ENCODE measurements around the gene IQCH. TPM values are rescaled to one million over a fixed set of nuclear protein-coding genes. Genes with fewer than 3 reads are reported as not detected.
"Not testable (repeated sequence)": the region's sequence is repeated elsewhere in the genome, so short reads cannot be mapped to it uniquely, and the experiment has no call there.

Gene IQCH
- total RNA-seq, 2 donors from 2014 or later = 1.6 to 6.7 TPM

GRCh38 chr15:67420137-67420536 is 165.6 kb downstream of the IQCH start:
- H3K36me3 ChIP-seq (replicated peaks in 1 of 2; ENCODE audit: insufficient read depth in 1 of 2, low read depth in 2 of 2) = no peaks in the 10 kb centered on the region
- no peak overlapping the region for H3K27ac ChIP-seq
- intact Hi-C loops (cut with DNase I) = no loop called here
- no peak for ATAC-seq
- H3K9me3 ChIP-seq = no peaks in the 10 kb centered on the region
- no peaks in the 10 kb centered on the region for H3K27me3 ChIP-seq
- no peaks in the 10 kb centered on the region for H3K4me1 ChIP-seq
- 49 to 60% methylated on average over 2 of the region's 2 CpGs for WGBS, 2 donors
- no peak for DNase-seq
- no peak overlapping the region for H3K4me3 ChIP-seq
- no peak for TF ChIP-seq CTCF (IDR thresholded peaks at IDR 0.05)
- TF ChIP-seq POLR2A (IDR thresholded peaks at IDR 0.05) = no peak

DNA sequence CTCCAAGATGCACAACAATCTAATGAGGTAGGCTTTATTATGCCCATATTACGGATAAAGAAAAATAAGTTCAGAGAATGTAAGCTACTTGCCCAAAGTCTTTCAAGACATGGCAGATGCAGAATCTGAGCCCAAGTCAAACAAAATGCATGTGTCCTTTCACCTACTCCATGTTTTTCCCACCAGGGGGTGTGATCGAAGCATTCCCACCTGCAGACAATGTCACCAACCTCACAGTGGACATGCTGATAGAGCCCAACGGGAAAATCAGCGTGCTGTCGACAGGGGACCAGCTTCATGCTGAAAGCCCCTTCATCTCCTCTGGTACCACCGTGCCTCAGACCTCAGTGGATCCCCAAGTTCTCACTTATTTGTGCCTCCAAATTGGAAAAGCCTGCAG is 166.5 kb downstream of the IQCH start:
- no peaks in the 10 kb centered on the region for H3K4me1 ChIP-seq
- WGBS, 2 donors = 90 to 91% methylated on average over 6 of the region's 6 CpGs
- no peaks in the 10 kb centered on the region for H3K27me3 ChIP-seq
- TF ChIP-seq POLR2A (IDR thresholded peaks at IDR 0.05) = no peak
- no peak for TF ChIP-seq CTCF (IDR thresholded peaks at IDR 0.05)
- no peaks in the 10 kb centered on the region for H3K36me3 ChIP-seq (replicated peaks in 1 of 2; ENCODE audit: insufficient read depth in 1 of 2, low read depth in 2 of 2)
- H3K9me3 ChIP-seq = no peaks in the 10 kb centered on the region
- ATAC-seq = no peak
- intact Hi-C loops (cut with DNase I) = no loop called here
- no peak overlapping the region for H3K4me3 ChIP-seq
- no peak overlapping the region for H3K27ac ChIP-seq
- no peak for DNase-seq

DNA sequence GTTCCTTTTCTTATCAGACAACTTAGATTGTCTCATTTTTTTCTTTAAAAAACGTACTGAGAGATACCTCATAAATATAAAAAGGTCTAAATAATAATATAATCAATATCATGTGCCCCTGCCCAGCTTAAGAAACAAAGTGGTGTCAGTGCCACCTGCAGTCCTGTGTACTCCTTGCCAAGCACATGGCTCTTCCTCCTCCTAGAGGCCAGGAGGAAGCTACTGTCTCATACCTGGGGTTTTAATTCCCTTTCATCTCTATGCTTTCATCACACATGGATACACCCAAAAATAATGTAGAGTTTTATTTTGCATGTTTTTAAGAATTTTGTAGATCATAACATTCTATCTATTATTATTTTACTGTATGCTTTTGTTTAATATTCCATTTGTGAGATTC is 167.7 kb downstream of the IQCH start:
- no peaks in the 10 kb centered on the region for H3K36me3 ChIP-seq (replicated peaks in 1 of 2; ENCODE audit: insufficient read depth in 1 of 2, low read depth in 2 of 2)
- no peaks in the 10 kb centered on the region for H3K9me3 ChIP-seq
- DNase-seq = no peak
- H3K4me1 ChIP-seq = no peaks in the 10 kb centered on the region
- intact Hi-C loops (cut with DNase I) = no loop called here
- no peak for ATAC-seq
- H3K27ac ChIP-seq = no peak overlapping the region
- no peak overlapping the region for H3K4me3 ChIP-seq
- WGBS, 2 donors = 38 to 44% methylated on average over 1 of the region's 1 CpG
- TF ChIP-seq POLR2A (IDR thresholded peaks at IDR 0.05) (no peak), CTCF (IDR thresholded peaks at IDR 0.05) (peak in 1 of 7 experiments; percentile 19)
- H3K27me3 ChIP-seq = no peaks in the 10 kb centered on the region

DNA sequence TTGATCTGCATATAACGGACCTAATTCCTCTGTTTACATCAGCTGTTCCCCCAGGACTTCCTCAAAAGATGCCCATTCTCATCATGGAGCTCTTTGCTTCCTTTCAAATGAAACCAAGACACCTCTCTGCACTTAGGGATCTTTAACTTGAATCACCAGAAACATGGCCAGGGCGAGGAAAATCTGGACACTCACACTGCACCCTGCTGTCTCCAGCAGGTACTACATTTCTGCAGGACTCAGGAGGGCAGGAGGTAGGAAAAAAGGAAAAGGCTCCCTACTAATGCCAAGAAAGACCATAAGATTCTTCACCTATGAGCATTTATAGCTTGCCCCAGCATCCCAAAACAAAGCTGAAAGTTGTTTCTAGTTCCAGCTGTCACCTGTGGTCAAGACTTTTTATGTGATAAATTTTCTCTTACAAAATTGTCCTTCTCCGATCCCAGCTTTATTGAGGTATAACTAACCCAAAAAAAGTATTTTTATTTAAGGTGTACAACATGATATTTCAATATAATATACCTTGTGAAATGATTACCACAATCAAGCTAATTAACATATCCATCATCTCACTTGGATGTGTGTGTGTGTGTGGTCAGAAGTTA is 179.0 kb downstream of the IQCH start:
- ATAC-seq (peak; percentile 77), DNase-seq (peak; percentile 54 to 67 (median 62))
- Histone ChIP-seq H3K4me3 (no peak overlapping the region), H3K36me3 (replicated peaks in 1 of 2; ENCODE audit: insufficient read depth in 1 of 2, low read depth in 2 of 2) (no peaks in the 10 kb centered on the region), H3K27ac (no peak overlapping the region), H3K9me3 (no peaks in the 10 kb centered on the region), H3K27me3 (no peaks in the 10 kb centered on the region), H3K4me1 (no peaks in the 10 kb centered on the region)
- TF ChIP-seq POLR2A (IDR thresholded peaks at IDR 0.05) (no peak), CTCF (IDR thresholded peaks at IDR 0.05) (peak; percentile 39 to 77 (median 73))
- intact Hi-C loops (cut with DNase I) = loop anchor here (10.0 kb wide), 1 partner anchor 489 kb away; no protein-coding TSS in a partner anchor
- WGBS, 2 donors = 49 to 52% methylated on average over 3 of the region's 3 CpGs

GRCh38 chr15:67436351-67437250 is 182.0 kb downstream of the IQCH start:
- WGBS, 2 donors = 85 to 88% methylated on average over 9 to 13 of the region's 13 CpGs
- H3K4me1 ChIP-seq; H3K27ac ChIP-seq; H3K4me3 ChIP-seq; H3K9me3 ChIP-seq; ATAC-seq; H3K36me3 ChIP-seq (replicated peaks in 1 of 2; ENCODE audit: insufficient read depth in 1 of 2, low read depth in 2 of 2); H3K27me3 ChIP-seq: not testable (repeated sequence)
- peak in 1 of 4 donors; percentile 10 for DNase-seq
- intact Hi-C loops (cut with DNase I) = loop anchor here (10.0 kb wide), 1 partner anchor 492 kb away; no protein-coding TSS in a partner anchor

Measured in body of pancreas (tissue), 4 donors.